ENCODE results near the gene HSPB6.

GRCh38 chr19:35805526-35806102, 48.8 kb upstream of the HSPB6 start:
- TF ChIP-seq YY1 (IDR thresholded peaks at IDR 0.05; ENCODE audit: insufficient read depth, insufficient read length) (no peak), ZNF274 (IDR thresholded peaks at IDR 0.05; ENCODE audit: low read depth, low read length) (no peak), SUZ12 (IDR thresholded peaks at IDR 0.05; ENCODE audit: extremely low read depth, insufficient read depth, insufficient read length) (no peak)
